ENCODE results near the gene RFPL2.

RFPL2 gene

GRCh38 chr22:32204856-32205722, at the start of gene RFPL2:
RFPL2 (minus strand) TSS chr22:32205073; CDS start chr22:32202451, 2,622 bp downstream.
- peak; percentile 22 for DNase-seq (ENCODE audit: low read depth)

GRCh38 chr22:32249231-32249630, 44.4 kb upstream of the RFPL2 start:
- DNase-seq (ENCODE audit: low read depth) = no peak

GRCh38 chr22:32248276-32248675, 43.4 kb upstream of the RFPL2 start:
- DNase-seq (ENCODE audit: low read depth) = no peak

GRCh38 chr22:32246166-32246565, 41.3 kb upstream of the RFPL2 start:
- DNase-seq (ENCODE audit: low read depth) = no peak

GRCh38 chr22:32245042-32245441, 40.2 kb upstream of the RFPL2 start:
- no peak for DNase-seq (ENCODE audit: low read depth)

- DNase-seq (ENCODE audit: low read depth) = no peak
Observed at GRCh38 chr22:32244547-32244946, 39.7 kb upstream of the RFPL2 start.

- DNase-seq (ENCODE audit: low read depth) = no peak
Observed at GRCh38 chr22:32240461-32240860, 35.6 kb upstream of the RFPL2 start.

- DNase-seq (ENCODE audit: low read depth) = no peak
Observed at GRCh38 chr22:32237906-32238305, 33.0 kb upstream of the RFPL2 start.

GRCh38 chr22:32236970-32237369, 32.1 kb upstream of the RFPL2 start:
- no peak for DNase-seq (ENCODE audit: low read depth)

- DNase-seq (ENCODE audit: low read depth) = no peak
Observed at GRCh38 chr22:32233091-32233490, 28.2 kb upstream of the RFPL2 start.

- no peak for DNase-seq (ENCODE audit: low read depth)
Observed at GRCh38 chr22:32232191-32232830, 27.4 kb upstream of the RFPL2 start.

- no peak for DNase-seq (ENCODE audit: low read depth)
Observed at GRCh38 chr22:32226326-32227104, 21.6 kb upstream of the RFPL2 start.

GRCh38 chr22:32222991-32223390, 18.1 kb upstream of the RFPL2 start:
- no peak for DNase-seq (ENCODE audit: low read depth)

GRCh38 chr22:32219026-32219425, 14.2 kb upstream of the RFPL2 start:
- no peak for DNase-seq (ENCODE audit: low read depth)

- no peak for DNase-seq (ENCODE audit: low read depth)
Observed at GRCh38 chr22:32218470-32218869, 13.6 kb upstream of the RFPL2 start.

GRCh38 chr22:32217465-32217864, 12.6 kb upstream of the RFPL2 start:
- DNase-seq (ENCODE audit: low read depth) = no peak

- no peak for DNase-seq (ENCODE audit: low read depth)
Observed at GRCh38 chr22:32216911-32217310, 12.0 kb upstream of the RFPL2 start.

- DNase-seq (ENCODE audit: low read depth) = no peak
Observed at GRCh38 chr22:32211011-32211410, 6.1 kb upstream of the RFPL2 start.

- no peak for DNase-seq (ENCODE audit: low read depth)
Observed at GRCh38 chr22:32208681-32209080, 3.8 kb upstream of the RFPL2 start.

- no peak for DNase-seq (ENCODE audit: low read depth)
Observed at GRCh38 chr22:32207971-32208480, 3.2 kb upstream of the RFPL2 start.

GRCh38 chr22:32206774-32207758, 2.2 kb upstream of the RFPL2 start:
- DNase-seq (ENCODE audit: low read depth) = no peak
